ENCODE data around the gene PIN1. TPM values are rescaled to one million over a fixed set of nuclear protein-coding genes. Genes with fewer than 3 reads are reported as not detected.

The PIN1 gene
- total RNA-seq, 1 donor = 62.7 TPM

GRCh38 chr19:9850235-9850959 is 15.3 kb downstream of the PIN1 start:
- DNase-seq (ENCODE audit: low read depth in 2 of 3, low spot score in 2 of 3) = no peak

GRCh38 chr19:9854282-9854846 is 19.2 kb downstream of the PIN1 start:
- no peak for DNase-seq (ENCODE audit: low read depth in 2 of 3, low spot score in 2 of 3)

GRCh38 chr19:9856609-9857008 is 21.5 kb downstream of the PIN1 start:
- no peak for DNase-seq (ENCODE audit: low read depth in 2 of 3, low spot score in 2 of 3)

- DNase-seq (ENCODE audit: low read depth in 2 of 3, low spot score in 2 of 3) = no peak
Observed at GRCh38 chr19:9857076-9857721, 22.1 kb downstream of the PIN1 start.

- DNase-seq (ENCODE audit: low read depth in 2 of 3, low spot score in 2 of 3) = peak in 2 of 3 donors; percentile 22 to 42
Observed at GRCh38 chr19:9857920-9858746, 23.0 kb downstream of the PIN1 start.

- DNase-seq (ENCODE audit: low read depth in 2 of 3, low spot score in 2 of 3) = no peak
Observed at GRCh38 chr19:9858766-9859165, 23.6 kb downstream of the PIN1 start.

GRCh38 chr19:9860407-9860806 is 25.3 kb downstream of the PIN1 start:
- no peak for DNase-seq (ENCODE audit: low read depth in 2 of 3, low spot score in 2 of 3)

GRCh38 chr19:9861503-9861902 is 26.4 kb downstream of the PIN1 start:
- no peak for DNase-seq (ENCODE audit: low read depth in 2 of 3, low spot score in 2 of 3)

GRCh38 chr19:9862938-9863337 is 27.8 kb downstream of the PIN1 start:
- no peak for DNase-seq (ENCODE audit: low read depth in 2 of 3, low spot score in 2 of 3)

- no peak for DNase-seq (ENCODE audit: low read depth in 2 of 3, low spot score in 2 of 3)
Observed at GRCh38 chr19:9863759-9864158, 28.6 kb downstream of the PIN1 start.

GRCh38 chr19:9865732-9866501 is 30.8 kb downstream of the PIN1 start:
- DNase-seq (ENCODE audit: low read depth in 2 of 3, low spot score in 2 of 3) = no peak

- no peak for DNase-seq (ENCODE audit: low read depth in 2 of 3, low spot score in 2 of 3)
Observed at GRCh38 chr19:9868983-9869617, 34.0 kb downstream of the PIN1 start.

- DNase-seq (ENCODE audit: low read depth in 2 of 3, low spot score in 2 of 3) = no peak
Observed at GRCh38 chr19:9871626-9872338, 36.7 kb downstream of the PIN1 start.

GRCh38 chr19:9872618-9873242 is 37.6 kb downstream of the PIN1 start:
- no peak for DNase-seq (ENCODE audit: low read depth in 2 of 3, low spot score in 2 of 3)

- no peak for DNase-seq (ENCODE audit: low read depth in 2 of 3, low spot score in 2 of 3)
Observed at GRCh38 chr19:9875031-9875627, 40.0 kb downstream of the PIN1 start.

GRCh38 chr19:9875796-9876195 is 40.7 kb downstream of the PIN1 start:
- DNase-seq (ENCODE audit: low read depth in 2 of 3, low spot score in 2 of 3) = no peak

- no peak for DNase-seq (ENCODE audit: low read depth in 2 of 3, low spot score in 2 of 3)
Observed at GRCh38 chr19:9877780-9878510, 42.8 kb downstream of the PIN1 start.
